Measurements from ENCODE around the gene ANP32D. TPM values are rescaled to one million over a fixed set of nuclear protein-coding genes. Genes with fewer than 3 reads are reported as not detected.
"Not testable (repeated sequence)": the region's sequence is repeated elsewhere in the genome, so short reads cannot be mapped to it uniquely, and the experiment has no call there.

The ANP32D gene
- total RNA-seq, 2 donors from 2014 or later: not detected

GRCh38 chr12:48469027-48469426 is 3.3 kb upstream of the ANP32D start:
- H3K36me3 Mint-ChIP-seq (ENCODE audit: low read depth); DNase-seq; H3K4me3 Mint-ChIP-seq; H3K4me1 Mint-ChIP-seq; ATAC-seq; H3K27ac Mint-ChIP-seq; H3K9me3 ChIP-seq (ENCODE audit: control insufficient read depth, low read length, poor library complexity, severe bottlenecking): not testable (repeated sequence)
- peaks cover 14% of the 10 kb centered on the region for H3K27me3 Mint-ChIP-seq

GRCh38 chr12:48473061-48473460 is 702 bp downstream of the ANP32D start:
- H3K27ac Mint-ChIP-seq: no peak overlapping the region
- H3K27me3 Mint-ChIP-seq: peaks cover 6% of the 10 kb centered on the region
- no peak overlapping the region for H3K4me3 Mint-ChIP-seq
- DNase-seq (no peak), ATAC-seq (no peak)
- H3K9me3 ChIP-seq (ENCODE audit: control insufficient read depth, low read length, poor library complexity, severe bottlenecking): peaks cover 3% of the 10 kb centered on the region
- no peaks in the 10 kb centered on the region for H3K4me1 Mint-ChIP-seq
- H3K36me3 Mint-ChIP-seq (ENCODE audit: low read depth): peaks cover 4% of the 10 kb centered on the region

- H3K4me3 Mint-ChIP-seq; H3K9me3 ChIP-seq (ENCODE audit: control insufficient read depth, low read length, poor library complexity, severe bottlenecking); H3K4me1 Mint-ChIP-seq; H3K27me3 Mint-ChIP-seq; DNase-seq; H3K27ac Mint-ChIP-seq; ATAC-seq; H3K36me3 Mint-ChIP-seq (ENCODE audit: low read depth): not testable (repeated sequence)
Observed at GRCh38 chr12:48474497-48474896, 2.1 kb downstream of the ANP32D start.

- Mint-ChIP-seq H3K27me3 (peaks cover 21% of the 10 kb centered on the region), H3K36me3 (ENCODE audit: low read depth) (no peaks in the 10 kb centered on the region), H3K27ac (no peak within 1 kb of the TSS), H3K4me3 (no peak within 1 kb of the TSS), H3K4me1 (no peaks in the 10 kb centered on the region)
- DNase-seq: no peak
- H3K9me3 ChIP-seq (ENCODE audit: control insufficient read depth, low read length, poor library complexity, severe bottlenecking): no peaks in the 10 kb centered on the region
- no peak for ATAC-seq
Observed at GRCh38 chr12:48482198-48482597, 9.8 kb downstream of the ANP32D start, which contains the start of gene C12orf54. TSS of gene C12orf54 (plus strand) at chr12:48482498. CDS start at chr12:48483297, 799 bp downstream.

GRCh38 chr12:48482930-48483329 is 10.6 kb downstream of the ANP32D start:
- no peak for DNase-seq
- H3K27ac Mint-ChIP-seq: no peak overlapping the region

GRCh38 chr12:48486261-48486660 is 13.9 kb downstream of the ANP32D start:
- Mint-ChIP-seq H3K27ac (no peak overlapping the region), H3K4me3 (no peak overlapping the region), H3K27me3 (peaks cover 43% of the 10 kb centered on the region), H3K4me1 (no peaks in the 10 kb centered on the region), H3K36me3 (ENCODE audit: low read depth) (no peaks in the 10 kb centered on the region)
- no peaks in the 10 kb centered on the region for H3K9me3 ChIP-seq (ENCODE audit: control insufficient read depth, low read length, poor library complexity, severe bottlenecking)
- ATAC-seq (no peak), DNase-seq (no peak)

More at GRCh38 chr12:48482930-48483329, 10.6 kb downstream of the ANP32D start:
- Mint-ChIP-seq H3K36me3 (ENCODE audit: low read depth) (no peaks in the 10 kb centered on the region), H3K27me3 (peaks cover 24% of the 10 kb centered on the region), H3K4me3 (no peak overlapping the region), H3K4me1 (no peaks in the 10 kb centered on the region)
- H3K9me3 ChIP-seq (ENCODE audit: control insufficient read depth, low read length, poor library complexity, severe bottlenecking): no peaks in the 10 kb centered on the region
- ATAC-seq: no peak

- Mint-ChIP-seq H3K4me3 (no peak overlapping the region), H3K36me3 (ENCODE audit: low read depth) (no peaks in the 10 kb centered on the region), H3K27ac (no peak overlapping the region), H3K27me3 (peaks cover 43% of the 10 kb centered on the region), H3K4me1 (no peaks in the 10 kb centered on the region)
- ATAC-seq: no peak
- no peak for DNase-seq
- H3K9me3 ChIP-seq (ENCODE audit: control insufficient read depth, low read length, poor library complexity, severe bottlenecking): no peaks in the 10 kb centered on the region
Observed at GRCh38 chr12:48486679-48487078, 14.3 kb downstream of the ANP32D start.

- no peak for ATAC-seq
Observed at GRCh38 chr12:48489012-48489411, 16.7 kb downstream of the ANP32D start.

GRCh38 chr12:48489456-48489855 is 17.1 kb downstream of the ANP32D start:
- not testable (repeated sequence) for H3K36me3 Mint-ChIP-seq (ENCODE audit: low read depth); H3K27ac Mint-ChIP-seq; DNase-seq; H3K9me3 ChIP-seq (ENCODE audit: control insufficient read depth, low read length, poor library complexity, severe bottlenecking); ATAC-seq; H3K4me1 Mint-ChIP-seq; H3K4me3 Mint-ChIP-seq
- peaks cover 33% of the 10 kb centered on the region for H3K27me3 Mint-ChIP-seq

More at GRCh38 chr12:48489012-48489411, 16.7 kb downstream of the ANP32D start:
- peaks cover 33% of the 10 kb centered on the region for H3K27me3 Mint-ChIP-seq
- DNase-seq: no peak
- no peaks in the 10 kb centered on the region for H3K4me1 Mint-ChIP-seq
- H3K27ac Mint-ChIP-seq: no peak overlapping the region
- no peaks in the 10 kb centered on the region for H3K9me3 ChIP-seq (ENCODE audit: control insufficient read depth, low read length, poor library complexity, severe bottlenecking)
- H3K36me3 Mint-ChIP-seq (ENCODE audit: low read depth): no peaks in the 10 kb centered on the region
- no peak overlapping the region for H3K4me3 Mint-ChIP-seq

GRCh38 chr12:48500281-48500680 is 27.9 kb downstream of the ANP32D start:
- not testable (repeated sequence) for H3K4me1 Mint-ChIP-seq; H3K4me3 Mint-ChIP-seq; H3K36me3 Mint-ChIP-seq (ENCODE audit: low read depth); DNase-seq; H3K27ac Mint-ChIP-seq; ATAC-seq; H3K9me3 ChIP-seq (ENCODE audit: control insufficient read depth, low read length, poor library complexity, severe bottlenecking)
- H3K27me3 Mint-ChIP-seq: peaks cover 38% of the 10 kb centered on the region

GRCh38 chr12:48506836-48507235 is 34.5 kb downstream of the ANP32D start:
- H3K27me3 Mint-ChIP-seq: peaks cover 51% of the 10 kb centered on the region
- not testable (repeated sequence) for H3K36me3 Mint-ChIP-seq (ENCODE audit: low read depth); H3K27ac Mint-ChIP-seq; H3K9me3 ChIP-seq (ENCODE audit: control insufficient read depth, low read length, poor library complexity, severe bottlenecking); H3K4me1 Mint-ChIP-seq; H3K4me3 Mint-ChIP-seq; ATAC-seq; DNase-seq

- no peak for ATAC-seq
- Mint-ChIP-seq H3K27me3 (peaks cover 39% of the 10 kb centered on the region), H3K4me3 (no peak overlapping the region), H3K27ac (no peak overlapping the region), H3K4me1 (no peaks in the 10 kb centered on the region), H3K36me3 (ENCODE audit: low read depth) (no peaks in the 10 kb centered on the region)
- no peaks in the 10 kb centered on the region for H3K9me3 ChIP-seq (ENCODE audit: control insufficient read depth, low read length, poor library complexity, severe bottlenecking)
- DNase-seq: no peak
Observed at GRCh38 chr12:48508987-48509386, 36.6 kb downstream of the ANP32D start.

- H3K4me3 Mint-ChIP-seq: no peak overlapping the region
- no peaks in the 10 kb centered on the region for H3K4me1 Mint-ChIP-seq
- H3K36me3 Mint-ChIP-seq (ENCODE audit: low read depth): no peaks in the 10 kb centered on the region
- DNase-seq (no peak), ATAC-seq (no peak)
- H3K27ac Mint-ChIP-seq: no peak overlapping the region
- peaks cover 30% of the 10 kb centered on the region for H3K27me3 Mint-ChIP-seq
- no peaks in the 10 kb centered on the region for H3K9me3 ChIP-seq (ENCODE audit: control insufficient read depth, low read length, poor library complexity, severe bottlenecking)
Observed at GRCh38 chr12:48510111-48510510, 37.8 kb downstream of the ANP32D start.

GRCh38 chr12:48512855-48513254 is 40.5 kb downstream of the ANP32D start:
- H3K36me3 Mint-ChIP-seq (ENCODE audit: low read depth): no peaks in the 10 kb centered on the region
- peak; percentile 35 for ATAC-seq
- H3K4me1 Mint-ChIP-seq: no peaks in the 10 kb centered on the region
- H3K27me3 Mint-ChIP-seq: peaks cover 12% of the 10 kb centered on the region
- DNase-seq: no peak
- no peak overlapping the region for H3K4me3 Mint-ChIP-seq
- H3K27ac Mint-ChIP-seq: no peak overlapping the region
- no peaks in the 10 kb centered on the region for H3K9me3 ChIP-seq (ENCODE audit: control insufficient read depth, low read length, poor library complexity, severe bottlenecking)

Measured in T-helper 17 cell (primary cell).